Measurements from ENCODE around the gene MXRA5. TPM values are rescaled to one million over a fixed set of nuclear protein-coding genes. Genes with fewer than 3 reads are reported as not detected.
"Not testable (repeated sequence)": the region's sequence is repeated elsewhere in the genome, so short reads cannot be mapped to it uniquely, and the experiment has no call there.

The MXRA5 gene
- total and polyA plus RNA-seq, 2 donors (not counting 3 experiments of a cell fraction or from before 2014, with no cell fraction given), result not detected

- intact Hi-C loops (cut with micrococcal nuclease), result no loop called here
- no peaks in the 10 kb centered on the region for H3K27me3 ChIP-seq (ENCODE audit: control insufficient read depth in 2 of 2, insufficient read depth in 2 of 2, low read length in 2 of 2)
- no peak overlapping the region for H3K27ac ChIP-seq (ENCODE audit: insufficient read depth, low read depth, low read length)
- H3K9ac ChIP-seq (replicated peaks; ENCODE audit: extremely low read depth, insufficient read depth, low read length), result no peak overlapping the region
- H3K4me1 ChIP-seq (ENCODE audit: control insufficient read depth, extremely low read depth, insufficient read depth, low read length), result no peaks in the 10 kb centered on the region
- H3K4me2 ChIP-seq (ENCODE audit: insufficient read depth, low read length), result no peak overlapping the region
- no peaks in the 10 kb centered on the region for H4K20me1 ChIP-seq (replicated peaks; ENCODE audit: control insufficient read depth, extremely low read depth, insufficient read depth, low read length)
- CTCF ChIA-PET, result no interaction called here
- no peak for TF ChIP-seq POLR2AphosphoS5 (IDR thresholded peaks at IDR 0.05; ENCODE audit: insufficient read depth, low read depth, low read length)
- TF ChIP-seq, protein P1, sequence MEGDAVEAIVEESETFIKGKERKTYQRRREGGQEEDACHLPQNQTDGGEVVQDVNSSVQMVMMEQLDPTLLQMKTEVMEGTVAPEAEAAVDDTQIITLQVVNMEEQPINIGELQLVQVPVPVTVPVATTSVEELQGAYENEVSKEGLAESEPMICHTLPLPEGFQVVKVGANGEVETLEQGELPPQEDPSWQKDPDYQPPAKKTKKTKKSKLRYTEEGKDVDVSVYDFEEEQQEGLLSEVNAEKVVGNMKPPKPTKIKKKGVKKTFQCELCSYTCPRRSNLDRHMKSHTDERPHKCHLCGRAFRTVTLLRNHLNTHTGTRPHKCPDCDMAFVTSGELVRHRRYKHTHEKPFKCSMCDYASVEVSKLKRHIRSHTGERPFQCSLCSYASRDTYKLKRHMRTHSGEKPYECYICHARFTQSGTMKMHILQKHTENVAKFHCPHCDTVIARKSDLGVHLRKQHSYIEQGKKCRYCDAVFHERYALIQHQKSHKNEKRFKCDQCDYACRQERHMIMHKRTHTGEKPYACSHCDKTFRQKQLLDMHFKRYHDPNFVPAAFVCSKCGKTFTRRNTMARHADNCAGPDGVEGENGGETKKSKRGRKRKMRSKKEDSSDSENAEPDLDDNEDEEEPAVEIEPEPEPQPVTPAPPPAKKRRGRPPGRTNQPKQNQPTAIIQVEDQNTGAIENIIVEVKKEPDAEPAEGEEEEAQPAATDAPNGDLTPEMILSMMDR (IDR thresholded peaks at IDR 0.05; ENCODE audit: extremely low read depth in 1 of 2, insufficient read depth in 1 of 2, low read depth in 1 of 2, low read length in 2 of 2), result no peak
- no peak for TF ChIP-seq GATA2 (IDR thresholded peaks at IDR 0.05; ENCODE audit: insufficient read depth, insufficient read length, low read depth, low read length)
- TF ChIP-seq JUN (IDR thresholded peaks at IDR 0.05; ENCODE audit: borderline replicate concordance, insufficient read depth, insufficient read length, low read depth), result no peak
- TF ChIP-seq EZH2 (IDR thresholded peaks at IDR 0.05; ENCODE audit: borderline replicate concordance, low read depth, low read length, severe bottlenecking), result no peak
- TF ChIP-seq POLR2A (IDR thresholded peaks at IDR 0.05; ENCODE audit: low read depth, low read length), result no peak
- no peak for TF ChIP-seq MAX (IDR thresholded peaks at IDR 0.05; ENCODE audit: insufficient read depth, insufficient read length)
- no peak for TF ChIP-seq MYC (IDR thresholded peaks at IDR 0.05; ENCODE audit: low read depth, low read length)
- no peak for TF ChIP-seq FOS (IDR thresholded peaks at IDR 0.05; ENCODE audit: borderline replicate concordance, insufficient read depth, low read length)
- no peaks in the 10 kb centered on the region for H3K36me3 ChIP-seq (ENCODE audit: control insufficient read depth in 2 of 2, extremely low read depth in 1 of 2, insufficient read depth in 2 of 2, low read length in 2 of 2)
- BruUV-seq (replicated peaks), result no TSS peak
- H3K79me2 ChIP-seq (ENCODE audit: control insufficient read depth, insufficient read depth, low read length), result no peaks in the 10 kb centered on the region
- DNase-seq (ENCODE audit: low read depth, low spot score) (no peak), FAIRE-seq (no peak)
- POLR2A ChIA-PET, result no interaction called here
- dilution Hi-C loops (cut with MboI; ENCODE audit: extremely low pct_ligation_motif_present, low sequenced_read_pairs), result no loop called here
- no peak overlapping the region for H2AFZ ChIP-seq (ENCODE audit: low read depth, low read length)
- no peaks in the 10 kb centered on the region for H3K9me1 ChIP-seq (replicated peaks; ENCODE audit: control insufficient read depth, extremely low read depth, insufficient read depth, low read length)
- no peak overlapping the region for H3K4me3 ChIP-seq (replicated peaks in 1 of 3; ENCODE audit: insufficient read depth in 1 of 3, low read depth in 1 of 3, low read length in 3 of 3)
- no peaks in the 10 kb centered on the region for H3K9me3 ChIP-seq (replicated peaks; ENCODE audit: control insufficient read depth, insufficient read depth, low read length)
Measured at GRCh38 chrX:3377560-3377959, 31.1 kb upstream of the MXRA5 start.

DNA sequence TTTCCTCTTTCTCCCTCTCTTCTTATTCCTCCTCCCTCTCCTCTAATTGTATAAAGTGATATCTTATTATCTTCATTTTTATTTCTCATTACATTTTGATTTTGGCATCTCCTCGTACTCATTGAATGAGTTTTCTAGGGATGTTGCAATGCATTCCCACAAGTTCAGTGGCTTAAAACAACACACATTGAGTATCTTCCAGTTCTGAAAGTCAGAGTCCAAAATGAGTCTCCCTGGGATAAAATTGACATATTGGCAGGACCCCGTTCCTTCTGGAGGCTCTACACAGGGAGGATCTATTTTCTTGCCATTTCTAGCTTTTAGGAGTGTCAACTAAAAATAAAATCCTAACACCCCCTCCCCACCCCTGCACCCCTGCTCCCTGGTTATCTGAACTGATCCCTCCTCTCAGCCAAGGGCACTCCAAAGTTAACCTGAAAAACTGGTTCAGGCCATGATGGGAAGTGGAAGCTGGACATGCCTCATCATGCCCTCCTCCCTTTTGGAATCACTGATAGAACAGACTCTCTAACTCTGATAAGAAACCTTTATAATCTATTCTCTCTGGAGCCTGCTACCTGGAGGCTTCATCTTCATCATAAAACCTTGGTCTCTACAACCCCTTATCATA lies 29.5 kb upstream of the MXRA5 start:
- FAIRE-seq; H3K9me3 ChIP-seq (replicated peaks; ENCODE audit: control insufficient read depth, insufficient read depth, low read length); H3K4me2 ChIP-seq (ENCODE audit: insufficient read depth, low read length); H3K4me3 ChIP-seq (replicated peaks in 1 of 3; ENCODE audit: insufficient read depth in 1 of 3, low read depth in 1 of 3, low read length in 3 of 3); POLR2A ChIA-PET; H2AFZ ChIP-seq (ENCODE audit: low read depth, low read length); H3K9me1 ChIP-seq (replicated peaks; ENCODE audit: control insufficient read depth, extremely low read depth, insufficient read depth, low read length); H3K36me3 ChIP-seq (ENCODE audit: control insufficient read depth in 2 of 2, extremely low read depth in 1 of 2, insufficient read depth in 2 of 2, low read length in 2 of 2); H4K20me1 ChIP-seq (replicated peaks; ENCODE audit: control insufficient read depth, extremely low read depth, insufficient read depth, low read length); BruUV-seq (replicated peaks); dilution Hi-C loops (cut with MboI; ENCODE audit: extremely low pct_ligation_motif_present, low sequenced_read_pairs); H3K79me2 ChIP-seq (ENCODE audit: control insufficient read depth, insufficient read depth, low read length); CTCF ChIA-PET; H3K27me3 ChIP-seq (ENCODE audit: control insufficient read depth in 2 of 2, insufficient read depth in 2 of 2, low read length in 2 of 2); DNase-seq (ENCODE audit: low read depth, low spot score); H3K9ac ChIP-seq (replicated peaks; ENCODE audit: extremely low read depth, insufficient read depth, low read length); H3K4me1 ChIP-seq (ENCODE audit: control insufficient read depth, extremely low read depth, insufficient read depth, low read length); intact Hi-C loops (cut with micrococcal nuclease); H3K27ac ChIP-seq (ENCODE audit: insufficient read depth, low read depth, low read length): not testable (repeated sequence)
